SK-N-SH (cell line): ENCODE results near the gene LRRFIP2.

Experiments used
- ELF1 ChIP-seq: IDR thresholded peaks from 2 replicates; pipeline ENCODE4 v1.4.0; 2012
- EZH2phosphoT487 ChIP-seq: fragments of 200-600 bp; sonication (generic); IDR thresholded peaks from 2 replicates; pipeline ENCODE4 v1.6.1; 2017; ENCODE audit warnings: low read depth, mixed run types, mild to moderate bottlenecking, antibody characterized with exemption, moderate library complexity, borderline replicate concordance
- JUND ChIP-seq: IDR thresholded peaks from 2 replicates; pipeline ENCODE4 v1.4.0; 2012
- RCOR1 ChIP-seq: fragments of 150-350 bp; IDR thresholded peaks from 2 replicates; pipeline ENCODE4 v1.6.1; 2017; ENCODE audit warnings: antibody characterized with exemption, low read length
- RFX5 ChIP-seq: IDR thresholded peaks from 2 replicates; pipeline ENCODE4 v1.6.1; 2012; ENCODE audit warnings: mild to moderate bottlenecking, improper control_type of control experiment, low read length
- RXRA ChIP-seq: IDR thresholded peaks from 2 replicates; pipeline ENCODE4 v1.4.0; 2012; ENCODE audit warnings: low read depth, mild to moderate bottlenecking, borderline replicate concordance
- TAF1 ChIP-seq: IDR thresholded peaks from 2 replicates; pipeline ENCODE4 v1.6.1; 2012; ENCODE audit warnings: low read depth, mild to moderate bottlenecking, low read length, moderate library complexity, borderline replicate concordance
- TF ChIP-seq, protein P1 (sequence below): fragments of 200-600 bp; sonication (generic); IDR thresholded peaks from 2 replicates; pipeline ENCODE4 v1.6.1; 2017; ENCODE audit warnings: antibody characterized with exemption, mild to moderate bottlenecking, moderate library complexity
- TF ChIP-seq, protein P2 (sequence below): IDR thresholded peaks from 2 replicates; pipeline ENCODE4 v1.6.1; 2012; ENCODE audit warnings: mild to moderate bottlenecking, low read depth, low read length, moderate library complexity
- TF ChIP-seq, protein P3 (sequence below): fragments of 150-350 bp; IDR thresholded peaks from 2 replicates; pipeline ENCODE4 v1.6.1; 2017; ENCODE audit warnings: antibody characterized with exemption, low read length, low read depth, borderline replicate concordance
- TF ChIP-seq, protein P4 (sequence below): IDR thresholded peaks from 2 replicates; pipeline ENCODE4; 2012

DNA sequence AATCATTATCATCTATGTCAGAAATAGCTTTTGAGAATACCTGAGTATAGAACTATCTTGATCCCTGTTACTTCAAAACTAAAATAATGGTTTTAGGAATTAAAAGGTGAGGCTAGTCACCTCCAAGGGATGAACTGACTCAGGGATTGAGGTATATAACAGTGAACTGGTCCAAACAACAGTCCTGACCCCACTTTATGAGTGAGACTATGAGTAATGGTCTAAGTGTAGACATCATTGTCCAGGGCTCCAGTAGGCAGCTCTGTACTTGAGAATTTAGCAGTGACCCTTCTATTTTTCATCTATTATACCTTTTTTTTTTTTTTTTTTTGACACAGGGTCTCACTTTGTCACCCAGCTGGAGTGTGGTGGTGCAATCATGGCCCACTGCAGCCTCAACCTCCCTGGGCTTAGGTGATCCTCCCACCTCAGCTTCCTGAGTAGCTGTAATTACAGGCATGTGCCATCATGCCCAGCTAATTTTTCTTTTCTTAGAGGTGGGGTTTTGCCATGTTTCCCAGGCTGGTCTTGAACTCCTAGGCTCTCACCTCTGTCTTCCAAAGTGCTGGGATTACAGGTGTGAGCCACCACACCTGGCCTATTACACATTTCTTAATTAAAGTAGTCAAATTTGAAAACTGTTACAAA, 144.7 kb downstream of the LRRFIP2 start:
- TF ChIP-seq EZH2phosphoT487 (no peak), TAF1 (no peak), RFX5 (no peak), RCOR1 (no peak), JUND (no peak), RXRA (no peak), ELF1 (no peak)
- TF ChIP-seq, protein P1, sequence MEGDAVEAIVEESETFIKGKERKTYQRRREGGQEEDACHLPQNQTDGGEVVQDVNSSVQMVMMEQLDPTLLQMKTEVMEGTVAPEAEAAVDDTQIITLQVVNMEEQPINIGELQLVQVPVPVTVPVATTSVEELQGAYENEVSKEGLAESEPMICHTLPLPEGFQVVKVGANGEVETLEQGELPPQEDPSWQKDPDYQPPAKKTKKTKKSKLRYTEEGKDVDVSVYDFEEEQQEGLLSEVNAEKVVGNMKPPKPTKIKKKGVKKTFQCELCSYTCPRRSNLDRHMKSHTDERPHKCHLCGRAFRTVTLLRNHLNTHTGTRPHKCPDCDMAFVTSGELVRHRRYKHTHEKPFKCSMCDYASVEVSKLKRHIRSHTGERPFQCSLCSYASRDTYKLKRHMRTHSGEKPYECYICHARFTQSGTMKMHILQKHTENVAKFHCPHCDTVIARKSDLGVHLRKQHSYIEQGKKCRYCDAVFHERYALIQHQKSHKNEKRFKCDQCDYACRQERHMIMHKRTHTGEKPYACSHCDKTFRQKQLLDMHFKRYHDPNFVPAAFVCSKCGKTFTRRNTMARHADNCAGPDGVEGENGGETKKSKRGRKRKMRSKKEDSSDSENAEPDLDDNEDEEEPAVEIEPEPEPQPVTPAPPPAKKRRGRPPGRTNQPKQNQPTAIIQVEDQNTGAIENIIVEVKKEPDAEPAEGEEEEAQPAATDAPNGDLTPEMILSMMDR, result no peak
- TF ChIP-seq, protein P2, sequence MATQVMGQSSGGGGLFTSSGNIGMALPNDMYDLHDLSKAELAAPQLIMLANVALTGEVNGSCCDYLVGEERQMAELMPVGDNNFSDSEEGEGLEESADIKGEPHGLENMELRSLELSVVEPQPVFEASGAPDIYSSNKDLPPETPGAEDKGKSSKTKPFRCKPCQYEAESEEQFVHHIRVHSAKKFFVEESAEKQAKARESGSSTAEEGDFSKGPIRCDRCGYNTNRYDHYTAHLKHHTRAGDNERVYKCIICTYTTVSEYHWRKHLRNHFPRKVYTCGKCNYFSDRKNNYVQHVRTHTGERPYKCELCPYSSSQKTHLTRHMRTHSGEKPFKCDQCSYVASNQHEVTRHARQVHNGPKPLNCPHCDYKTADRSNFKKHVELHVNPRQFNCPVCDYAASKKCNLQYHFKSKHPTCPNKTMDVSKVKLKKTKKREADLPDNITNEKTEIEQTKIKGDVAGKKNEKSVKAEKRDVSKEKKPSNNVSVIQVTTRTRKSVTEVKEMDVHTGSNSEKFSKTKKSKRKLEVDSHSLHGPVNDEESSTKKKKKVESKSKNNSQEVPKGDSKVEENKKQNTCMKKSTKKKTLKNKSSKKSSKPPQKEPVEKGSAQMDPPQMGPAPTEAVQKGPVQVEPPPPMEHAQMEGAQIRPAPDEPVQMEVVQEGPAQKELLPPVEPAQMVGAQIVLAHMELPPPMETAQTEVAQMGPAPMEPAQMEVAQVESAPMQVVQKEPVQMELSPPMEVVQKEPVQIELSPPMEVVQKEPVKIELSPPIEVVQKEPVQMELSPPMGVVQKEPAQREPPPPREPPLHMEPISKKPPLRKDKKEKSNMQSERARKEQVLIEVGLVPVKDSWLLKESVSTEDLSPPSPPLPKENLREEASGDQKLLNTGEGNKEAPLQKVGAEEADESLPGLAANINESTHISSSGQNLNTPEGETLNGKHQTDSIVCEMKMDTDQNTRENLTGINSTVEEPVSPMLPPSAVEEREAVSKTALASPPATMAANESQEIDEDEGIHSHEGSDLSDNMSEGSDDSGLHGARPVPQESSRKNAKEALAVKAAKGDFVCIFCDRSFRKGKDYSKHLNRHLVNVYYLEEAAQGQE, result no peak
- TF ChIP-seq, protein P3, sequence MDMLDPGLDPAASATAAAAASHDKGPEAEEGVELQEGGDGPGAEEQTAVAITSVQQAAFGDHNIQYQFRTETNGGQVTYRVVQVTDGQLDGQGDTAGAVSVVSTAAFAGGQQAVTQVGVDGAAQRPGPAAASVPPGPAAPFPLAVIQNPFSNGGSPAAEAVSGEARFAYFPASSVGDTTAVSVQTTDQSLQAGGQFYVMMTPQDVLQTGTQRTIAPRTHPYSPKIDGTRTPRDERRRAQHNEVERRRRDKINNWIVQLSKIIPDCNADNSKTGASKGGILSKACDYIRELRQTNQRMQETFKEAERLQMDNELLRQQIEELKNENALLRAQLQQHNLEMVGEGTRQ, result no peak
- TF ChIP-seq, protein P4, sequence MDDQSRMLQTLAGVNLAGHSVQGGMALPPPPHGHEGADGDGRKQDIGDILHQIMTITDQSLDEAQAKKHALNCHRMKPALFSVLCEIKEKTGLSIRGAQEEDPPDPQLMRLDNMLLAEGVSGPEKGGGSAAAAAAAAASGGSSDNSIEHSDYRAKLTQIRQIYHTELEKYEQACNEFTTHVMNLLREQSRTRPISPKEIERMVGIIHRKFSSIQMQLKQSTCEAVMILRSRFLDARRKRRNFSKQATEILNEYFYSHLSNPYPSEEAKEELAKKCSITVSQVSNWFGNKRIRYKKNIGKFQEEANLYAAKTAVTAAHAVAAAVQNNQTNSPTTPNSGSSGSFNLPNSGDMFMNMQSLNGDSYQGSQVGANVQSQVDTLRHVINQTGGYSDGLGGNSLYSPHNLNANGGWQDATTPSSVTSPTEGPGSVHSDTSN, result no peak
